ENCODE results near the gene AGL. TPM values are rescaled to one million over a fixed set of nuclear protein-coding genes. Genes with fewer than 3 reads are reported as not detected.

The AGL gene
- total and polyA plus RNA-seq, 2 of the 4 experiments (the other 2 are of a cell fraction): 2.4 to 7.0 TPM

GRCh38 chr1:99917214-99917613 is 67.1 kb downstream of the AGL start:
- DNase-seq (no peak), ATAC-seq (ENCODE audit: low read depth) (no peak)
- WGBS, 2 experiments (ENCODE audit: extremely low coverage in 2 of 2, insufficient read length in 1 of 2): no CpG with 5 or more reads among the region's 3 CpGs
- POLR2A ChIA-PET (ENCODE audit: unreplicated experiment): no interaction called here
- intact Hi-C loops (cut with micrococcal nuclease): no loop called here
- Histone ChIP-seq H3K14ac (replicated peaks; ENCODE audit: low read depth, low read length) (no peak overlapping the region), H3K9ac (ENCODE audit: low read depth, low read length) (no peak overlapping the region), H3K56ac (ENCODE audit: extremely low read depth, insufficient read depth, low read length) (no peak overlapping the region), H2AFZ (replicated peaks; ENCODE audit: low read length, poor library complexity) (no peak overlapping the region), H3K4me2 (ENCODE audit: low read depth, low read length) (no peak overlapping the region), H2AK9ac (replicated peaks; ENCODE audit: low read depth, low read length, poor library complexity) (no peak overlapping the region), H2AK5ac (ENCODE audit: low read depth, low read length) (no peak overlapping the region), H3K18ac (ENCODE audit: low read depth, low read length) (no peak overlapping the region), H3K4me1 (ENCODE audit: control insufficient read depth, insufficient read depth, low read length) (no peaks in the 10 kb centered on the region), H2BK5ac (ENCODE audit: low read depth, low read length, poor library complexity, severe bottlenecking) (no peak overlapping the region), H4K5ac (ENCODE audit: low read depth, low read length) (no peak overlapping the region), H3K27me3 (ENCODE audit: control insufficient read depth, insufficient read depth, low read length) (no peaks in the 10 kb centered on the region), H4K91ac (ENCODE audit: insufficient read depth, low read depth, low read length) (no peak overlapping the region), H3K36me3 (ENCODE audit: control insufficient read depth, insufficient read depth, low read length) (peaks cover 10% of the 10 kb centered on the region), H3K4me3 (ENCODE audit: insufficient read depth, low read depth, low read length) (no peak overlapping the region), H3K4ac (ENCODE audit: low read depth, low read length) (no peak overlapping the region), H3K79me1 (ENCODE audit: low read depth in 1 of 2, low read length in 2 of 2) (no peaks in the 10 kb centered on the region), H4K20me1 (ENCODE audit: insufficient read depth, low read length) (no peaks in the 10 kb centered on the region), H3K23ac (ENCODE audit: low read depth, low read length) (no peak overlapping the region), H3K27ac (ENCODE audit: insufficient read depth, low read length) (no peak overlapping the region), H3K9me3 (ENCODE audit: control insufficient read depth, insufficient read depth, low read length) (no peaks in the 10 kb centered on the region), H2BK15ac (ENCODE audit: low read depth, low read length) (no peak overlapping the region), H2BK120ac (ENCODE audit: low read depth, low read length) (no peak overlapping the region), H3K9me1 (ENCODE audit: insufficient read depth, low read length) (no peaks in the 10 kb centered on the region), H2BK20ac (ENCODE audit: low read depth, low read length) (no peak overlapping the region), H4K8ac (ENCODE audit: low read depth in 2 of 2, low read length in 2 of 2) (no peak overlapping the region)
- CTCF ChIA-PET: no interaction called here
- no TSS peak for BruUV-seq (replicated peaks)
- no peak for TF ChIP-seq POLR2A (IDR thresholded peaks at IDR 0.05; ENCODE audit: low read depth, low read length)
- dilution Hi-C loops (cut with HindIII; ENCODE audit: low sequenced_read_pairs, unreplicated experiment): no loop called here
- in situ Hi-C loops (cut with MboI; ENCODE audit: low sequenced_read_pairs): no loop called here

Measured in IMR-90 (cell line).